Measurements from ENCODE around the gene CATSPER3. TPM values are rescaled to one million over a fixed set of nuclear protein-coding genes. Genes with fewer than 3 reads are reported as not detected.

CATSPER3 gene
- total RNA-seq, 2 donors from 2014 or later: 0.82 to 0.85 TPM

DNA sequence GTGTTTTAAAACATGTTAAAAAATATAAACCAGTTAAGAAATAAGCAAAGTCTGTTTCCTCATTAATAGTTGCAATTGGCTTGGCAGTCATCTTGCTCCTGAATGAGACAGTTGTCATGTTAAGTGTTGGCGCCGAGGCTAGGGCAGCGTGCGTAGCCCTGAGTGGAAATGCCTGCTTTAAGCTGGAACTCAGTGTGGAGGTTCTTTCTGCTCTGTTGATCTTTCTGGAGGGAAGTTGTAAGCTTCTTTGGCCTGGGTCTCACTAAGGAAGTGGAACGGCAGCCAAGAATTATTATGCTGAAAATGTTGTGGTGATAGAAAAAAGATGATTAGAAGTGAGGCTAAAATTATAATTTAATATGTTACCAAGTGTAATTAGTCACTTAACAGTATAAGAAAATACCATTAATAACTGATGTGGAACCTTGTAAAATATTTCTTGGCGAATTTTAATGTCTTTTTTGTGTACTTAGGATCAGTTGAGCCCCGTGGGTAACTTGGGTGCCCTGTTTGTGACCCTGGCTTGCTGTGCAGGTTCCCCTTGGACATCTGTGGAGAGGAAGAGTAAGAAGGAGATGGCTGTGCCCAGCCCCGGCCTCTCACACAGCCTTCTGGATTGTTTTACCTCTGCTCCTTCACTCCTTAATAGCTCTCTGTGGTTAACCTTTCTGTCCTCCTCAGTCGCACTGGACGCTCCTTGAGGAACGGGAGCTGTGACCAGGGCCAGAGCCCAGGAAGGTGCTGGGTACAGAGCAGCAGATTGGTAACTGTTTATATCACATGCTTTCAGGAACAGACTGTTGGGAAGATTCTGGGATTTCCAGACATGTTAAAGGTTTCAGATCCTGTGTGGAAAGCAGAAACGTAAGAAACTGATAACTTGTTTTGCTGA lies 31.8 kb upstream of the CATSPER3 start:
- intact Hi-C loops (cut with DNase I): no loop called here
- Histone ChIP-seq H3K36me3 (no peaks in the 10 kb centered on the region), H3K27ac (no peak overlapping the region), H3K27me3 (no peaks in the 10 kb centered on the region), H3K4me3 (no peak overlapping the region), H3K9me3 (no peaks in the 10 kb centered on the region), H3K4me1 (no peaks in the 10 kb centered on the region), H3K9ac (ENCODE audit: low read depth in 2 of 2, low read length in 2 of 2) (no peak overlapping the region)
- no peak for DNase-seq
- TF ChIP-seq, protein P1, sequence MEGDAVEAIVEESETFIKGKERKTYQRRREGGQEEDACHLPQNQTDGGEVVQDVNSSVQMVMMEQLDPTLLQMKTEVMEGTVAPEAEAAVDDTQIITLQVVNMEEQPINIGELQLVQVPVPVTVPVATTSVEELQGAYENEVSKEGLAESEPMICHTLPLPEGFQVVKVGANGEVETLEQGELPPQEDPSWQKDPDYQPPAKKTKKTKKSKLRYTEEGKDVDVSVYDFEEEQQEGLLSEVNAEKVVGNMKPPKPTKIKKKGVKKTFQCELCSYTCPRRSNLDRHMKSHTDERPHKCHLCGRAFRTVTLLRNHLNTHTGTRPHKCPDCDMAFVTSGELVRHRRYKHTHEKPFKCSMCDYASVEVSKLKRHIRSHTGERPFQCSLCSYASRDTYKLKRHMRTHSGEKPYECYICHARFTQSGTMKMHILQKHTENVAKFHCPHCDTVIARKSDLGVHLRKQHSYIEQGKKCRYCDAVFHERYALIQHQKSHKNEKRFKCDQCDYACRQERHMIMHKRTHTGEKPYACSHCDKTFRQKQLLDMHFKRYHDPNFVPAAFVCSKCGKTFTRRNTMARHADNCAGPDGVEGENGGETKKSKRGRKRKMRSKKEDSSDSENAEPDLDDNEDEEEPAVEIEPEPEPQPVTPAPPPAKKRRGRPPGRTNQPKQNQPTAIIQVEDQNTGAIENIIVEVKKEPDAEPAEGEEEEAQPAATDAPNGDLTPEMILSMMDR (IDR thresholded peaks at IDR 0.05): no peak

DNA sequence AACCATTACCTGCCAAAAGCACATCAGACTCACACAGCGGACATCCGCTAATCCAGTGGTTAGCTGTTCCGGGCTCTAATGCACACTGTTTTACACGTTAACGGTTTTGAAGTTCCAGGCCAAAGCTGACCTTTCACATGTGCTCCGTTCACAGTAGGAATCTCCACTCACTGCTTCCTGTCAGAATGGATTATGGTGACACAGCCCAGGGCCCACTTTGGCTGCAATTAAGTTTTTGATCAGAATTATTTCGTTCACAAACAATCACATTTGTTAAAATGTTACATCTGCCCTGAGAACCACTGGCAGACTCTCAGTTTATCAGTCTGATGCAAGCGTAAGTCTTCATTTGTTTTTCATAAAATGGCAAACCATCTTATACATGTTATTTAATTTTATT lies 30.2 kb upstream of the CATSPER3 start:
- DNase-seq: no peak
- Histone ChIP-seq H3K27ac (no peak overlapping the region), H3K4me3 (no peak overlapping the region), H3K9me3 (no peaks in the 10 kb centered on the region), H3K4me1 (no peaks in the 10 kb centered on the region), H3K36me3 (no peaks in the 10 kb centered on the region), H3K27me3 (no peaks in the 10 kb centered on the region), H3K9ac (ENCODE audit: low read depth in 2 of 2, low read length in 2 of 2) (no peak overlapping the region)
- intact Hi-C loops (cut with DNase I): no loop called here
- TF ChIP-seq, protein P1 (IDR thresholded peaks at IDR 0.05): no peak

DNA sequence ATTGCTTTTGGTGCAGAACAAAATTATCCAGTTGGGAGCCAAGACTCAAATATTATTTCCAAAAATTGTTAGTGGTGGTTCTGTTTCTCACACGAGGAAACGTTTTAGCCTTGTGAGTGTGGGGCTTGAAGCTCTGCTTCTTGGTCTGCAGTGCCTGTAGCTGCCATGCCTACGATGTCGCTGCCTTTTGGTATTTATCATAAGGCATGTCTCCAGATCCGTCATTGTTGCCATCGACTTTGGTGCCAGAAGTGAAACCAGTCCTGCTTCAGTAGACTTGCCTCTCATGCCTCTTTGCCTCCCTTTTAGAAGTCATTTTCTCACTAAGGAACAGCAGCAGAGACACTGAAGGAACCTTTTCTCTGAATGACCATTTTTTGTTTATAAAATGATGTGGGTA lies 29.7 kb upstream of the CATSPER3 start:
- Histone ChIP-seq H3K36me3 (no peaks in the 10 kb centered on the region), H3K4me3 (no peak overlapping the region), H3K9me3 (no peaks in the 10 kb centered on the region), H3K27ac (no peak overlapping the region), H3K27me3 (no peaks in the 10 kb centered on the region), H3K9ac (ENCODE audit: low read depth in 2 of 2, low read length in 2 of 2) (no peak overlapping the region), H3K4me1 (no peaks in the 10 kb centered on the region)
- TF ChIP-seq, protein P1 (IDR thresholded peaks at IDR 0.05): no peak
- DNase-seq: no peak
- intact Hi-C loops (cut with DNase I): no loop called here

DNA sequence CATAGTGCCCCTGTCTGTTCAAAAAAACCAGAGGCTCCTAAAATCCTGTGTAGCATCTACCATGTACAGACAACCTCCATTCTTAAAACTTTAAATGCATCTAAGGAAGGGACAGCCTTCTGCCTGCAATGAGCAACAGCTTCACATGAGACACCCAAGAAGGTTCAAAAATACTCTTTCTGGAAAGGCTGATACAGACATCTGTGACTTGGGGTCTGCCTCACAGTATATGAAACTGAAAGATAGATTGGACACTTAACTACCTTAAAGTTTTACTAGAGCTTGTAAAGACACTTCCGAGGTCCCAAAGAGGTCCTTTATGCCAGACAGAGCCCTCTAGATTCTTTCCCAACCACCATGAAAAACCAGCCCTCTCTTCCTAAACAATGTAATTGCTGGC lies 28.2 kb upstream of the CATSPER3 start:
- Histone ChIP-seq H3K36me3 (no peaks in the 10 kb centered on the region), H3K27ac (no peak overlapping the region), H3K9me3 (no peaks in the 10 kb centered on the region), H3K9ac (ENCODE audit: low read depth in 2 of 2, low read length in 2 of 2) (no peak overlapping the region), H3K4me1 (no peaks in the 10 kb centered on the region), H3K4me3 (no peak overlapping the region), H3K27me3 (no peaks in the 10 kb centered on the region)
- intact Hi-C loops (cut with DNase I): no loop called here
- TF ChIP-seq, protein P1 (IDR thresholded peaks at IDR 0.05): no peak
- DNase-seq: no peak

DNA sequence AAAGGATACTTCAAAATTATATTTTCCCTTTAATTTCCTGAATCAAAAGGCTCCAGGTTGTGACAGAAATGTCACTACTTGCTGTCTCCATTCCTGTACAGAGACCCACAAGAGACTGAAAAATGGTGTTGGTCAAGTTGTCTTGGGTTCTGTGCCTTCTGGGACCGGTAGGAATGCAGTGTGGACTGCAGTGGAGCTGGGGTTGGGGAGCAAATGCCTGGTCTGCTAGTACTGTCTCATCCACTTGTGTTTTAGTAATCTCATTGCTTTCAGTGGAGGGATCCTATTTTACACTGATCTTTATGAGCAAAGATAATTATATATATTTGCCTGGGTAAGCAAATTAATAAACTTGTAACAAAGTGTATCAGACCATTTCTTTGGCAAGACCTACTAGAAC lies 24.2 kb upstream of the CATSPER3 start:
- Histone ChIP-seq H3K4me3 (no peak overlapping the region), H3K36me3 (no peaks in the 10 kb centered on the region), H3K27me3 (no peaks in the 10 kb centered on the region), H3K4me1 (no peaks in the 10 kb centered on the region), H3K9ac (ENCODE audit: low read depth in 2 of 2, low read length in 2 of 2) (no peak overlapping the region), H3K27ac (no peak overlapping the region), H3K9me3 (no peaks in the 10 kb centered on the region)
- intact Hi-C loops (cut with DNase I): no loop called here
- DNase-seq: no peak
- TF ChIP-seq, protein P1 (IDR thresholded peaks at IDR 0.05): no peak

Measured in colonic mucosa (tissue), 4 donors.